Right hindlimb (tissue), 1 donor: ENCODE results near the gene HAPSTR1.
"Not testable (repeated sequence)": the region's sequence is repeated elsewhere in the genome, so short reads cannot be mapped to it uniquely, and the experiment has no call there.

Experiments used
- DNase-seq: peaks from one replicate; pipeline ENCODE4 v3.0.0-alpha.2; 2018

HAPSTR1 gene

GRCh38 chr16:9072806-9073341, 18.6 kb upstream of the HAPSTR1 start:
- no peak for DNase-seq

GRCh38 chr16:9075299-9076071, 16.0 kb upstream of the HAPSTR1 start:
- no peak for DNase-seq

GRCh38 chr16:9077091-9077809, 14.2 kb upstream of the HAPSTR1 start:
- no peak for DNase-seq

GRCh38 chr16:9078467-9079429, 12.7 kb upstream of the HAPSTR1 start:
- DNase-seq = not testable (repeated sequence)

GRCh38 chr16:9079430-9079812, 12.0 kb upstream of the HAPSTR1 start:
- no peak for DNase-seq

- DNase-seq = no peak
These were observed 10.3 kb upstream of the HAPSTR1 start for GRCh38 chr16:9081158-9081557.

GRCh38 chr16:9081843-9082242, 9.6 kb upstream of the HAPSTR1 start:
- DNase-seq = no peak

- no peak for DNase-seq
These were observed 9.0 kb upstream of the HAPSTR1 start for GRCh38 chr16:9082422-9082821.

GRCh38 chr16:9087733-9088132, 3.7 kb upstream of the HAPSTR1 start:
- DNase-seq = not testable (repeated sequence)

GRCh38 chr16:9088848-9089247, 2.6 kb upstream of the HAPSTR1 start:
- DNase-seq = no peak

GRCh38 chr16:9089660-9090059, 1.8 kb upstream of the HAPSTR1 start:
- no peak for DNase-seq

- peak; percentile 59 for DNase-seq
These were observed 1.1 kb upstream of the HAPSTR1 start for GRCh38 chr16:9090101-9090959.

GRCh38 chr16:9091867-9092281, 430 bp downstream of the HAPSTR1 start:
- DNase-seq = peak; percentile 56

GRCh38 chr16:9092282-9092977, 986 bp downstream of the HAPSTR1 start:
- DNase-seq = peak; percentile 71

- peak; percentile 39 for DNase-seq
These were observed 1.5 kb downstream of the HAPSTR1 start for GRCh38 chr16:9092978-9093344.

- no peak for DNase-seq
These were observed 2.8 kb downstream of the HAPSTR1 start for GRCh38 chr16:9094011-9094846.

- DNase-seq = no peak
These were observed 3.7 kb downstream of the HAPSTR1 start for GRCh38 chr16:9095171-9095570.

- no peak for DNase-seq
These were observed 4.4 kb downstream of the HAPSTR1 start for GRCh38 chr16:9095656-9096397.

GRCh38 chr16:9096416-9096952, 5.0 kb downstream of the HAPSTR1 start:
- no peak for DNase-seq
